ENCODE measurements around the gene TMEM89.

- TF ChIP-seq CTCF (IDR thresholded peaks at IDR 0.05): no peak
- no peak for TF ChIP-seq POLR2A (IDR thresholded peaks at IDR 0.05)
Observed at GRCh38 chr3:48588230-48588629, 33.3 kb downstream of the TMEM89 start.
